ENCODE measurements around the gene CNTNAP2. TPM values are rescaled to one million over a fixed set of nuclear protein-coding genes. Genes with fewer than 3 reads are reported as not detected.
"Not testable (repeated sequence)": the region's sequence is repeated elsewhere in the genome, so short reads cannot be mapped to it uniquely, and the experiment has no call there.

Gene CNTNAP2
- total RNA-seq, 4 donors from 2014 or later = 0.42 TPM; not detected in 3

- Histone ChIP-seq H3K4me3 (no peak overlapping the region), H3K27me3 (no peaks in the 10 kb centered on the region), H3K4me1 (no peaks in the 10 kb centered on the region), H3K36me3 (no peaks in the 10 kb centered on the region), H3K9me3 (no peaks in the 10 kb centered on the region), H3K27ac (no peak overlapping the region)
- 75 to 90% methylated on average over 5 of the region's 5 CpGs for WGBS, 2 donors
- no peak for DNase-seq (ENCODE audit: low spot score in 2 of 2)
- TF ChIP-seq POLR2A (IDR thresholded peaks at IDR 0.05) = no peak
- TF ChIP-seq EP300 (IDR thresholded peaks at IDR 0.05) = no peak
- TF ChIP-seq CTCF (IDR thresholded peaks at IDR 0.05) = no peak
Observed at GRCh38 chr7:148328906-148329305, 2212.3 kb downstream of the CNTNAP2 start.

- TF ChIP-seq CTCF (IDR thresholded peaks at IDR 0.05) (no peak), EP300 (IDR thresholded peaks at IDR 0.05) (no peak), POLR2A (IDR thresholded peaks at IDR 0.05) (no peak)
- WGBS, 2 donors = 86 to 88% methylated on average over 15 of the region's 15 CpGs
- Histone ChIP-seq H3K4me1 (no peaks in the 10 kb centered on the region), H3K9me3 (no peaks in the 10 kb centered on the region), H3K4me3 (no peak overlapping the region), H3K36me3 (no peaks in the 10 kb centered on the region), H3K27me3 (peaks cover 0 to 4% of the 10 kb centered on the region in 2 donors), H3K27ac (no peak overlapping the region)
- DNase-seq (ENCODE audit: low spot score in 2 of 2) = no peak
Observed at GRCh38 chr7:148330124-148330818, 2213.7 kb downstream of the CNTNAP2 start.

DNA sequence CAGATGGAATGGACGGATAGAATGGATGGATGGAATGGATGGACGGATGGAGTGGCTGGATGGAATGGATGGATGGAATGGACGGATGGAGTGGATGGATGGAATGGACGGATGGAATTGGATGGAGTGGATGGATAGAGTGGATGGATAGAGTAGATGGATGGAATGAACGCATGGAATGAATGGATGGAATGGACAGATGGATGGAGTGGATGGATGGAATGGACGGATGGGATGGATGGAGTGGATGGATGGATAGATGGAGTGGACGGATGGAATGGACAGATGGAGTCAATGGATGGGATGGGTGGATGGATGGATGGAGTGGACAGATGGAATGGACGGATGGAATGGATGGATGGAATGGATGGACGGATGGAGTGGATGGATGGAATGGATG, 2214.2 kb downstream of the CNTNAP2 start:
- H3K36me3 ChIP-seq = no peaks in the 10 kb centered on the region
- TF ChIP-seq EP300 (IDR thresholded peaks at IDR 0.05) (no peak), POLR2A (IDR thresholded peaks at IDR 0.05) (no peak), CTCF (IDR thresholded peaks at IDR 0.05) (no peak)
- WGBS, 2 donors = 75 to 88% methylated on average over 9 of the region's 9 CpGs
- H3K4me3 ChIP-seq = no peak overlapping the region
- no peaks in the 10 kb centered on the region for H3K9me3 ChIP-seq
- H3K27ac ChIP-seq = no peak overlapping the region
- peaks cover 0 to 10% of the 10 kb centered on the region in 2 donors for H3K27me3 ChIP-seq
- no peaks in the 10 kb centered on the region for H3K4me1 ChIP-seq
- no peak for DNase-seq (ENCODE audit: low spot score in 2 of 2)

DNA sequence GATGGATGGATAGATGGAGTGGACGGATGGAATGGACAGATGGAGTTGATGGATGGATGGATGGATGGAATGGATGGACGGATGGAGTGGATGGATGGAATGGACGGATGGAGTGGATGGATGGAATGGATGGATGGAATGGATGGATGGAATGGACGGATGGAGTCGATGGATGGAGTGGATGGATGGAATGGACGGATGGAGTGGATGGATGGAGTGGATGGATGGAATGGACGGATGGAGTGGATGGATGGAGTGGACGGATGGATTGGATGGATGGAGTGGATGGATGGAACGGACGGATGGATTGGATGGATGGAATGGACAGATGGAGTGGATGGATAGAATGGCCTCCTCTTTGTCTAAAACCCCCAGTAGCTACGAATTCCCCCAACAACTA, 2214.9 kb downstream of the CNTNAP2 start:
- WGBS, 2 donors = 68 to 69% methylated on average over 11 of the region's 11 CpGs
- peaks cover 0 to 16% of the 10 kb centered on the region in 2 donors for H3K27me3 ChIP-seq
- H3K9me3 ChIP-seq; H3K4me3 ChIP-seq; H3K27ac ChIP-seq; H3K36me3 ChIP-seq; DNase-seq (ENCODE audit: low spot score in 2 of 2); H3K4me1 ChIP-seq: not testable (repeated sequence)

GRCh38 chr7:148332191-148333186, 2215.9 kb downstream of the CNTNAP2 start:
- H3K9me3 ChIP-seq = no peaks in the 10 kb centered on the region
- no peak overlapping the region for H3K4me3 ChIP-seq
- H3K27ac ChIP-seq = no peak overlapping the region
- no peaks in the 10 kb centered on the region for H3K36me3 ChIP-seq
- 72 to 80% methylated on average over 8 of the region's 8 CpGs for WGBS, 2 donors
- H3K4me1 ChIP-seq = no peaks in the 10 kb centered on the region
- TF ChIP-seq POLR2A (IDR thresholded peaks at IDR 0.05) = no peak
- TF ChIP-seq CTCF (IDR thresholded peaks at IDR 0.05) = no peak
- no peak for TF ChIP-seq EP300 (IDR thresholded peaks at IDR 0.05)
- DNase-seq (ENCODE audit: low spot score in 2 of 2) = no peak
- H3K27me3 ChIP-seq = peaks cover 0 to 26% of the 10 kb centered on the region in 2 donors

Measured in tibial nerve (tissue), 4 donors.